Stimulated activated CD4-positive, alpha-beta T cell treated with anti-CD3 and anti-CD28 coated beads, Interleukin-12 subunit alpha, Interleukin-12 subunit beta, amount 100 ng/mL, for 24 hours (primary cell): ENCODE measurements around the gene TSPO2.

ENCODE experiments used
- DNase-seq, 2 experiments: peaks; one replicate each; pipeline ENCODE4 v3.0.0-alpha.2; 2020; ENCODE audit warnings: low read depth in 2 of 2

TSPO2 gene

GRCh38 chr6:41075651-41076626 lies 33.7 kb downstream of the TSPO2 start:
- no peak for DNase-seq

DNA sequence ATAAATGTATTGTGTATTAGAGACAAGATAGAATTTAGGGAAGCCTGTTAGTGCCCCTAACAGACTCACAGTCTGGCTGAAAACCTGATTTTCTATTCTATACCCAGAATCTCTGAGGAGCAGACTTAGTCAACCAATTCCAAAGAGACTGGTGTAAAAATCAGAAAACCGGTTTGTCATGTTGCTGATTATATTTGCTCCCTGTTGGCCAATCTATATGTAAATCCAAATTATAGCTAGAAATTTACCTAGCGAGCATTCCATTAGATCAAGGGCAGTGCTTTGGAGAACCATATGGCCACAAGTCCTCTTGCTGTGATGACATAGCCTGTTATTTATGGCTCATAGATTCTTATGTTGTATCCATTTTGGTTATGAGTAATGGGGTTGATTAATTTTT lies 35.3 kb downstream of the TSPO2 start:
- DNase-seq, result no peak

- no peak for DNase-seq
Observed at GRCh38 chr6:41078101-41078500, 35.8 kb downstream of the TSPO2 start.

- no peak for DNase-seq
Observed at GRCh38 chr6:41079080-41079479, 36.8 kb downstream of the TSPO2 start.

DNA sequence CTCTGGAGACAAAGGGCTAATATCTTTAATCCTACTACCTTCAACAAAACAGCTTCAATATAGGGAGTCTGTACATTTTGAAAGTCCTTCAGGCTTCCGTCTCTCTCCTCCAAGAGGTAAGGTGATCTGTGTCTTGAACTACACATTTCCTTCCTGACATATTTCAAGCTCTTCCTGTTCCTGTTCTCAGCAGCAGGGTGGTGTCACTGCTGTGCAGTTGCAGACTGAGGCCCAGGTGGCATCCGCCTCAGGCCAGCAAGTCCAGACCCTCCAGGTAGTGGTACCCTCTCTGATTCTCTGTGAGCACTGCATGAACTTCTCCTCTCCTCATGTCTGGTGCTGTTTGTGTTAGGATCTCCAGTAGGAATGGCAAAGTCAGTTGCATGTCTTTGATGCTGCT lies 38.4 kb downstream of the TSPO2 start:
- DNase-seq, result no peak

GRCh38 chr6:41083072-41083471 lies 40.8 kb downstream of the TSPO2 start:
- DNase-seq, result no peak

GRCh38 chr6:41085182-41085581 lies 42.9 kb downstream of the TSPO2 start:
- no peak for DNase-seq

- no peak for DNase-seq
Observed at GRCh38 chr6:41088451-41088850, 46.2 kb downstream of the TSPO2 start.

- DNase-seq, result no peak
Observed at GRCh38 chr6:41090841-41091761, 48.8 kb downstream of the TSPO2 start.

- DNase-seq, result no peak
Observed at GRCh38 chr6:41092421-41093140, 50.3 kb downstream of the TSPO2 start.

- no peak for DNase-seq
Observed at GRCh38 chr6:41093729-41094128, 51.5 kb downstream of the TSPO2 start.
